ENCODE measurements around the gene TPM1. TPM values are rescaled to one million over a fixed set of nuclear protein-coding genes. Genes with fewer than 3 reads are reported as not detected.

Gene TPM1
- total and polyA plus RNA-seq, 2 experiments from 2014 or later: 2,012 to 3,072 TPM

DNA sequence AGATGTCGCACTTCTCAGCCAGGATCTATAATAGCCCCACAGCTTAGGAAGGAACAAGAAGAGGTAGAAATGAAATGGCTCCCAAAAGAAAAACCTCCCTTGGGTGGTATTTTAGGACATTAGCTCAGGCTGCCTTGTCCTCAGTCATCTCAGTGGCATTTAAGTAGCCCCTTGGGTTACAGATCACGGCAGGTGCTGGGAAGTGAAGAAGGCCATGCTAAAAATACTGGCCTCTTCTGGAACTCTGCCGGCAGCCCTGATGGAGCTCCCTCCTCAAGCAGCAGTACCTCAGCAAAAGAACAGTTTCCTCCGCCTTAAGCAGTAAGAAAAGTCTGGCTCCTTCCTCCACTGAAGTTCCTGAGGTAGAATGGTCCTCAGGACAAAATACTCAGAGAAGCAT is 7.3 kb upstream of the TPM1 start:
- no peak overlapping the region for H2AFZ ChIP-seq
- peaks cover 15% of the 10 kb centered on the region for H3K4me1 ChIP-seq (ENCODE audit: insufficient read depth)
- no peaks in the 10 kb centered on the region for H3K27me3 ChIP-seq (replicated peaks; ENCODE audit: insufficient read depth)
- H3K4me2 ChIP-seq (ENCODE audit: unreplicated experiment): no peak overlapping the region
- no peaks in the 10 kb centered on the region for H3K9me3 ChIP-seq (ENCODE audit: low read depth)
- peaks cover 34% of the 10 kb centered on the region for H3F3A ChIP-seq (ENCODE audit: insufficient read depth)
- no peak overlapping the region for H3K9ac ChIP-seq
- WGBS, 2 experiments (ENCODE audit: low coverage in 1 of 2, low lambda C conversion rate in 2 of 2, missing lambda C conversion rate in 2 of 2): 94 to 100% methylated on average over 4 of the region's 4 CpGs
- no peak for DNase-seq
- H3K4me3 ChIP-seq: no peak overlapping the region
- H3K79me2 ChIP-seq (ENCODE audit: insufficient read depth): no peaks in the 10 kb centered on the region
- no peaks in the 10 kb centered on the region for H3K9me2 ChIP-seq (ENCODE audit: insufficient read depth)
- no peaks in the 10 kb centered on the region for H3K36me3 ChIP-seq (ENCODE audit: low read depth)
- H3K27ac ChIP-seq: no peak overlapping the region
- TF ChIP-seq EZH2 (IDR thresholded peaks at IDR 0.05; ENCODE audit: insufficient read depth, poor library complexity, severe bottlenecking) (no peak), EZH2phosphoT487 (IDR thresholded peaks at IDR 0.05; ENCODE audit: insufficient read depth, low read depth) (no peak)
- in situ Hi-C loops (cut with MboI): no loop called here
- no peaks in the 10 kb centered on the region for H4K20me1 ChIP-seq (ENCODE audit: insufficient read depth)

DNA sequence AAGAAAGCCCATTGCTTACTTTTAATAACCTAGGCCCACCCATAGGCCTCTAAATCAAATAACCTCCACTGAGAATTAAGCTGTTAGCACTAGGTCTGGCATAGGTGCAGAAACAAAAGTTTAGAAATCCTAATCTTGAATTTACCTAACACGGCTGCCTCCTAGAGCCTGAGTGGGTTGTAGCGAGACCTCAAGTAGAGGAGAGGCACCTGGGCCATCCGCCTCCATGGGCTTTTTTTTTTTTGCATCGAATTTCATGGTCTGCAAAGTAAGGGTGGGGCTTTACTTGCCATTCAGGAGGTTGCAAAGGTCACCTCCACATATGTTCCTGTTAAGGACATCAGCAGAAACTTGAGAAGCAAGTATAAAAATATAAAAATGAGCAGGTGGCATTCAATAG is 6.6 kb upstream of the TPM1 start:
- H3K9ac ChIP-seq: no peak overlapping the region

DNA sequence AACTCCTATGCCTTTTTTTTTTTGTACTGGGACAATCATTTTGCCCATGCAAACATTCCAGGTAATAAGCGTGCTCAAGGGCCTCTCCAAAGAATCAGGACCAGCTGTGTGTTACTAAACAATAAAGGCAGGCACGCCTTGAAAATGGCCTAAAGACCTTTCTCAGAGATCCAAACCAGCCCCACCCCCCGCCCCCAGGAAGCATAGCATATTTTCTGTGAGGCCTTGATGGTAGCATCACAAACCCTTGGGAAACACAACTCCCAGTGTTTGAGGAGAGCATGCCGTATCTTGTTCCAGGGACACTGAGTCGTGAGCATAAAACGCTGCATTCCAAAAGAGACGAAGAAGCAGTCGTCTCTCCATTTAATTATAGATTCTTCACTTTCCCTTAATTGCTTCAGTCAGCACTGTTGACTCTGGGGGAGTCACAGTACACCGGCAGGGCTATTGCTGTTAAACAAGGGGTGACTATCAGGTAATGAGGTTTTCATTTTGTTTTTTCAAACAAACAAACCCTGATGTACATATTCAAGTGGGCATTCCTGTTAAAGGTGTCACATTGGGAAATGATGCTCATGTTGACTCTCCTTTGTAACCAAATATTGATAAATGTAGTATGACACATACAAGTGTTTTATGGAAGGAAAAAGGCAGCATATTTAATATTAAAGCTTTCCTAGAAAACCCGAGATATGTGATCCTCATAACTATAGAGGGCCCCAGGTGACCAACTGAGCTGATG is 4.4 kb upstream of the TPM1 start:
- in situ Hi-C loops (cut with MboI): no loop called here
- Histone ChIP-seq H2AFZ (no peak overlapping the region), H3K4me2 (ENCODE audit: unreplicated experiment) (peak overlapping the region; percentile 27), H3K9ac (no peak overlapping the region), H3K4me3 (no peak overlapping the region), H3K36me3 (ENCODE audit: low read depth) (no peaks in the 10 kb centered on the region), H3K9me2 (ENCODE audit: insufficient read depth) (no peaks in the 10 kb centered on the region), H4K20me1 (ENCODE audit: insufficient read depth) (no peaks in the 10 kb centered on the region), H3K4me1 (ENCODE audit: insufficient read depth) (peaks cover 14% of the 10 kb centered on the region), H3K9me3 (ENCODE audit: low read depth) (no peaks in the 10 kb centered on the region), H3K79me2 (ENCODE audit: insufficient read depth) (peaks cover 6% of the 10 kb centered on the region), H3K27me3 (replicated peaks; ENCODE audit: insufficient read depth) (no peaks in the 10 kb centered on the region), H3F3A (ENCODE audit: insufficient read depth) (peaks cover 41% of the 10 kb centered on the region), H3K27ac (peak overlapping the region; percentile 42)
- peak; percentile 11 for DNase-seq
- TF ChIP-seq EZH2phosphoT487 (IDR thresholded peaks at IDR 0.05; ENCODE audit: insufficient read depth, low read depth): no peak
- TF ChIP-seq EZH2 (IDR thresholded peaks at IDR 0.05; ENCODE audit: insufficient read depth, poor library complexity, severe bottlenecking): no peak
- WGBS, 2 experiments (ENCODE audit: low coverage in 1 of 2, low lambda C conversion rate in 2 of 2, missing lambda C conversion rate in 2 of 2): 86 to 89% methylated on average over 10 of the region's 10 CpGs

More for the DNA sequence above, 6.6 kb upstream of the TPM1 start:
- Histone ChIP-seq H2AFZ (no peak overlapping the region), H4K20me1 (ENCODE audit: insufficient read depth) (no peaks in the 10 kb centered on the region), H3K27me3 (replicated peaks; ENCODE audit: insufficient read depth) (no peaks in the 10 kb centered on the region), H3K9me2 (ENCODE audit: insufficient read depth) (no peaks in the 10 kb centered on the region), H3K9me3 (ENCODE audit: low read depth) (no peaks in the 10 kb centered on the region), H3K36me3 (ENCODE audit: low read depth) (no peaks in the 10 kb centered on the region), H3F3A (ENCODE audit: insufficient read depth) (peaks cover 34% of the 10 kb centered on the region), H3K79me2 (ENCODE audit: insufficient read depth) (no peaks in the 10 kb centered on the region), H3K4me1 (ENCODE audit: insufficient read depth) (peaks cover 7% of the 10 kb centered on the region), H3K4me3 (no peak overlapping the region), H3K27ac (no peak overlapping the region), H3K4me2 (ENCODE audit: unreplicated experiment) (no peak overlapping the region)
- in situ Hi-C loops (cut with MboI): no loop called here
- 74 to 76% methylated on average over 4 of the region's 4 CpGs for WGBS, 2 experiments (ENCODE audit: low coverage in 1 of 2, low lambda C conversion rate in 2 of 2, missing lambda C conversion rate in 2 of 2)
- no peak for DNase-seq
- TF ChIP-seq EZH2 (IDR thresholded peaks at IDR 0.05; ENCODE audit: insufficient read depth, poor library complexity, severe bottlenecking) (no peak), EZH2phosphoT487 (IDR thresholded peaks at IDR 0.05; ENCODE audit: insufficient read depth, low read depth) (no peak)

DNA sequence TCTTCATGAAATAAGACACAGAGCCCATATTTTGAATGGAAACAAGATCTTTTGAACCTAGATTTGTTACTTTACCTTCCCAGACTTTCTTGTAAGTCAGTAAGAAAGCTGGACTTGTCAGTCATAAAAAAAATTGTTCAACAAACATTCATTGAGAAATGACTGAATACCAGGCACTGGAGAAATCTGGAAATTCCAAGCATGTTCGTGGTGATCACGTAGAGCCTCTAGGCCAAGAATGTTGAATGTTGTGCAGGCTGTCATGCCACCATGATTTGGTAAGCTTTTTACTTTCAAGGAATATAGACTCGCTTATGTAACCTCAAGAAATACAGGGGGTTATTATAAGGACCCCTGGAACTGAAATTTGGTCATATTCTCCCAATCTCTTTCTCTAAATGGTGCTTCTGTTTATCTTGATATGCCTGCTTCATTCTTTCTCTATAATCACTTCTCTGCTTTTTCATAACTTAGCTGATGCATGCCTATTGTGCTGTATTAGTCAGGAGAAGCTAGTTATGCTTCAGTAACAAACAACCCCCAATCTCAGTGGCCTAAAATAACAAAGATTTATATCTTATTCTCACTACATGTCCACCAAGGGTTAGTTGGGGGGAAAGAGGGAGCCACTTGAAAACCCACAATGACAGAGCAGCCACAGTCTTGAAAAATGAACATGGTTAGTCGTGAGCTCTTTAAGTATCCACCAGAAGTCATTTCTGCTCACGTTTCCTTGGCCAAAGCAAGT is 3.4 kb upstream of the TPM1 start:
- Histone ChIP-seq H2AFZ (no peak overlapping the region), H3K9ac (no peak overlapping the region), H3K27ac (peak overlapping the region; percentile 42), H3K4me1 (ENCODE audit: insufficient read depth) (peaks cover 14% of the 10 kb centered on the region), H3K9me2 (ENCODE audit: insufficient read depth) (no peaks in the 10 kb centered on the region), H4K20me1 (ENCODE audit: insufficient read depth) (no peaks in the 10 kb centered on the region), H3K9me3 (ENCODE audit: low read depth) (no peaks in the 10 kb centered on the region), H3F3A (ENCODE audit: insufficient read depth) (peaks cover 44% of the 10 kb centered on the region), H3K27me3 (replicated peaks; ENCODE audit: insufficient read depth) (no peaks in the 10 kb centered on the region), H3K36me3 (ENCODE audit: low read depth) (peaks cover 4% of the 10 kb centered on the region), H3K4me2 (ENCODE audit: unreplicated experiment) (peak overlapping the region; percentile 27), H3K4me3 (no peak overlapping the region), H3K79me2 (ENCODE audit: insufficient read depth) (peaks cover 15% of the 10 kb centered on the region)
- in situ Hi-C loops (cut with MboI): no loop called here
- WGBS, 2 experiments (ENCODE audit: low coverage in 1 of 2, low lambda C conversion rate in 2 of 2, missing lambda C conversion rate in 2 of 2): 73 to 78% methylated on average over 5 of the region's 5 CpGs
- peak; percentile 83 for DNase-seq
- TF ChIP-seq EZH2 (IDR thresholded peaks at IDR 0.05; ENCODE audit: insufficient read depth, poor library complexity, severe bottlenecking): no peak
- TF ChIP-seq EZH2phosphoT487 (IDR thresholded peaks at IDR 0.05; ENCODE audit: insufficient read depth, low read depth): no peak

Measured in GM23248 (cell line).